HEK293 (cell line): Measurements from ENCODE around the gene C3orf20.
A peak's percentile ranks its signal among the peaks of the same experiment; 100 is the strongest.

ENCODE experiments used
- CTCF ChIA-PET: fragments of 350-600 bp; formaldehyde crosslinking; extraction: SDS; loops from one replicate; lab custom pipeline; 2021; ENCODE audit warnings: antibody characterized with exemption; lab: Yijun Ruan, JAX
- POLR2A ChIA-PET: fragments of 300-600 bp; formaldehyde crosslinking; extraction: SDS; loops from one replicate; lab custom pipeline; 2020; ENCODE audit warnings: antibody characterized with exemption, inconsistent platforms; lab: Yijun Ruan, JAX
- H3K27ac ChIP-seq: fragments of 200-500 bp; sonication (Bioruptor generic); 2 replicates; pipeline ENCODE4 v1.5.1; 2014; ENCODE audit warnings: low read depth, low read length, control low read depth, inconsistent platforms; ENCODE audit errors: extremely low read depth
- H3K36me3 ChIP-seq, 2 experiments: fragments of 200-500 bp in 1 of 2; sonication (Bioruptor generic) in 1 of 2; 1 replicate in 1 of 2; 2 replicates in 1 of 2; pipeline ENCODE4 v1.5.1; 2014 to 2017; ENCODE audit warnings: inconsistent platforms in 2 of 2, low read length in 2 of 2; ENCODE audit not compliant: control insufficient read depth in 2 of 2, insufficient read depth in 1 of 2
- H3K4me1 ChIP-seq: fragments of 200-500 bp; sonication (Bioruptor generic); 2 replicates; pipeline ENCODE4 v1.5.1; 2014; ENCODE audit warnings: mild to moderate bottlenecking, low read length, inconsistent platforms; ENCODE audit not compliant: control insufficient read depth, insufficient read depth
- H3K4me3 ChIP-seq: 2 replicates; pipeline ENCODE4 v1.5.1; 2011; ENCODE audit warnings: low read depth, mild to moderate bottlenecking, control low read depth, low read length, moderate library complexity
- H3K9me3 ChIP-seq: fragments of 200-500 bp; sonication (Bioruptor generic); 2 replicates; pipeline ENCODE4 v1.5.1; 2014; ENCODE audit warnings: low read depth, low read length, inconsistent platforms; ENCODE audit not compliant: control insufficient read depth, insufficient read depth
- MEIS1 ChIP-seq: sonication (generic); formaldehyde crosslinking; IDR thresholded peaks from 2 replicates; pipeline ENCODE4 v1.8.1; 2022; ENCODE audit warnings: missing genetic modification reagents, mild to moderate bottlenecking, borderline replicate concordance
- PATZ1 ChIP-seq: fragments of 450-650 bp; formaldehyde crosslinking; IDR thresholded peaks from 2 replicates; pipeline ENCODE4 v1.5.1; 2016; ENCODE audit warnings: missing biosample characterization, missing genetic modification characterization
- PRDM10 ChIP-seq: fragments of 450-650 bp; formaldehyde crosslinking; IDR thresholded peaks from 2 replicates; pipeline ENCODE4 v1.5.1; 2016; ENCODE audit warnings: missing biosample characterization, missing genetic modification characterization
- ZBTB1 ChIP-seq: fragments of 450-650 bp; formaldehyde crosslinking; IDR thresholded peaks from 2 replicates; pipeline ENCODE4 v1.5.1; 2016; ENCODE audit warnings: missing biosample characterization, missing genetic modification characterization
- ZBTB11 ChIP-seq: fragments of 450-650 bp; formaldehyde crosslinking; conservative IDR thresholded peaks from 2 replicates; pipeline ENCODE4 v1.5.1; 2016; ENCODE audit warnings: low read depth, missing biosample characterization, missing genetic modification characterization
- ZFP3 ChIP-seq: fragments of 450-650 bp; formaldehyde crosslinking; IDR thresholded peaks from 2 replicates; pipeline ENCODE4 v1.5.1; 2016; ENCODE audit warnings: low read depth, missing biosample characterization, missing genetic modification characterization
- ZFP37 ChIP-seq: fragments of 450-650 bp; formaldehyde crosslinking; IDR thresholded peaks from 2 replicates; pipeline ENCODE4 v1.5.1; 2016; ENCODE audit warnings: missing biosample characterization, missing genetic modification characterization
- ZNF138 ChIP-seq: fragments of 450-650 bp; formaldehyde crosslinking; IDR thresholded peaks from 2 replicates; pipeline ENCODE4 v1.5.1; 2016; ENCODE audit warnings: missing biosample characterization, missing genetic modification characterization, borderline replicate concordance
- ZNF155 ChIP-seq: fragments of 450-650 bp; formaldehyde crosslinking; IDR thresholded peaks from 2 replicates; pipeline ENCODE4 v1.5.1; 2016; ENCODE audit warnings: missing biosample characterization, missing genetic modification characterization
- ZNF335 ChIP-seq: fragments of 450-650 bp; formaldehyde crosslinking; conservative IDR thresholded peaks from 2 replicates; pipeline ENCODE4 v1.5.1; 2016; ENCODE audit warnings: missing biosample characterization, missing genetic modification characterization
- ZNF416 ChIP-seq: fragments of 450-650 bp; formaldehyde crosslinking; IDR thresholded peaks from 2 replicates; pipeline ENCODE4 v1.5.1; 2016; ENCODE audit warnings: missing biosample characterization, missing genetic modification characterization
- ZNF621 ChIP-seq: fragments of 450-650 bp; formaldehyde crosslinking; IDR thresholded peaks from 2 replicates; pipeline ENCODE4 v1.5.1; 2017; ENCODE audit warnings: missing biosample characterization, missing genetic modification characterization
- ZNF658 ChIP-seq: fragments of 450-650 bp; formaldehyde crosslinking; IDR thresholded peaks from 2 replicates; pipeline ENCODE4; 2016; ENCODE audit warnings: missing biosample characterization, missing genetic modification characterization
- ZNF76 ChIP-seq: fragments of 450-650 bp; formaldehyde crosslinking; IDR thresholded peaks from 2 replicates; pipeline ENCODE4; 2016; ENCODE audit warnings: low read depth, missing biosample characterization, missing genetic modification characterization, borderline replicate concordance
- ZNF776 ChIP-seq: fragments of 450-650 bp; formaldehyde crosslinking; IDR thresholded peaks from 2 replicates; pipeline ENCODE4 v1.5.0; 2017; ENCODE audit warnings: missing biosample characterization, missing genetic modification characterization, borderline replicate concordance
- ZNF791 ChIP-seq: fragments of 450-650 bp; formaldehyde crosslinking; IDR thresholded peaks from 2 replicates; pipeline ENCODE4 v1.5.1; 2016; ENCODE audit warnings: missing biosample characterization, missing genetic modification characterization
- ZNF792 ChIP-seq: fragments of 450-650 bp; formaldehyde crosslinking; IDR thresholded peaks from 2 replicates; pipeline ENCODE4 v1.5.1; 2016; ENCODE audit warnings: missing biosample characterization, missing genetic modification characterization
- ZSCAN23 ChIP-seq: fragments of 450-650 bp; formaldehyde crosslinking; IDR thresholded peaks from 2 replicates; pipeline ENCODE4 v1.5.1; 2016; ENCODE audit warnings: missing biosample characterization, missing genetic modification characterization

The C3orf20 gene

GRCh38 chr3:14640734-14641133 lies 34.2 kb upstream of the C3orf20 start:
- no peak overlapping the region for H3K4me3 ChIP-seq
- CTCF ChIA-PET = no interaction called here
- no peaks in the 10 kb centered on the region for H3K36me3 ChIP-seq
- POLR2A ChIA-PET = no interaction called here
- no peaks in the 10 kb centered on the region for H3K4me1 ChIP-seq
- H3K27ac ChIP-seq = no peak overlapping the region
- TF ChIP-seq ZNF335 (peak; percentile 52), ZSCAN23 (tag by site-specific recombination) (no peak)
- no peaks in the 10 kb centered on the region for H3K9me3 ChIP-seq

GRCh38 chr3:14641346-14641745 lies 33.6 kb upstream of the C3orf20 start:
- H3K9me3 ChIP-seq = no peaks in the 10 kb centered on the region
- H3K4me3 ChIP-seq = no peak overlapping the region
- H3K36me3 ChIP-seq = no peaks in the 10 kb centered on the region
- ChIA-PET CTCF (no interaction called here), POLR2A (no interaction called here)
- H3K27ac ChIP-seq = no peak overlapping the region
- TF ChIP-seq ZNF658 (tag by site-specific recombination) (no peak), ZNF621 (no peak), ZBTB11 (no peak), ZFP37 (tag by site-specific recombination) (no peak), ZFP3 (no peak), ZNF76 (tag by site-specific recombination) (no peak), ZNF416 (tag by site-specific recombination) (no peak), ZBTB1 (tag by site-specific recombination) (no peak), ZNF155 (tag by site-specific recombination) (no peak), PATZ1 (tag by site-specific recombination) (no peak), PRDM10 (no peak), MEIS1 (CRISPR knock-in tag) (no peak), ZNF776 (tag by site-specific recombination) (no peak), ZNF791 (tag by site-specific recombination) (no peak), ZNF138 (tag by site-specific recombination) (no peak), ZNF792 (no peak)
- H3K4me1 ChIP-seq = no peaks in the 10 kb centered on the region
